Measurements from ENCODE around the gene RNASE11.

DNA sequence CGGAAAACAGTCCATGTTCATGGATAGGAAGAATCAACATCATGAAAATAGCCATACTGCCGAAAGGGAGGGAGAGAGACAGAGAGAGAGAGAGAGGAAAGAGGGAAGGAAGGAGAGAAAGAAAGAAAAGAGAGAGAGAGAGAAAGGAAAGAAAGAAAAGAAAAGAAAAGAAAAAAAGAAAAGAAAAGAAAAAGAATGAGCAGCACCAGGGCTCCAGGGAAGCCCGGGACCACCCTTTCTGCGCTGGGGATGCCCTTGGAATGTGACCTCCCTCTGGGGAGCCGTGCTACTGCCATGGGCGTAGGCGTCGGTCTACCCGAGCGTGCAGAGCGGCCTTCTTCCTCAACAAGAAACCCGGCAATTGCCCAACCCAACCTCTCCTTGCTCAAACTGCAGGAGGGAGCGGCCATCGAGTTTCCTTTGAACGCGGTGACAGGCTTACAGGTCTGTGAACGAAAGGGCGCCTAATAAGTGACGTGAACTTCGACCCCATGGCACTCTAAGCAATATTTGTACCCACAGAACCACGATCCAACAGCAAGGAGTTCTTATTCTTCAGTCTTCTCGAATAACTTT is 36.8 kb upstream of the RNASE11 start:
- TF ChIP-seq, protein P1, sequence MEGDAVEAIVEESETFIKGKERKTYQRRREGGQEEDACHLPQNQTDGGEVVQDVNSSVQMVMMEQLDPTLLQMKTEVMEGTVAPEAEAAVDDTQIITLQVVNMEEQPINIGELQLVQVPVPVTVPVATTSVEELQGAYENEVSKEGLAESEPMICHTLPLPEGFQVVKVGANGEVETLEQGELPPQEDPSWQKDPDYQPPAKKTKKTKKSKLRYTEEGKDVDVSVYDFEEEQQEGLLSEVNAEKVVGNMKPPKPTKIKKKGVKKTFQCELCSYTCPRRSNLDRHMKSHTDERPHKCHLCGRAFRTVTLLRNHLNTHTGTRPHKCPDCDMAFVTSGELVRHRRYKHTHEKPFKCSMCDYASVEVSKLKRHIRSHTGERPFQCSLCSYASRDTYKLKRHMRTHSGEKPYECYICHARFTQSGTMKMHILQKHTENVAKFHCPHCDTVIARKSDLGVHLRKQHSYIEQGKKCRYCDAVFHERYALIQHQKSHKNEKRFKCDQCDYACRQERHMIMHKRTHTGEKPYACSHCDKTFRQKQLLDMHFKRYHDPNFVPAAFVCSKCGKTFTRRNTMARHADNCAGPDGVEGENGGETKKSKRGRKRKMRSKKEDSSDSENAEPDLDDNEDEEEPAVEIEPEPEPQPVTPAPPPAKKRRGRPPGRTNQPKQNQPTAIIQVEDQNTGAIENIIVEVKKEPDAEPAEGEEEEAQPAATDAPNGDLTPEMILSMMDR (IDR thresholded peaks at IDR 0.05), result no peak
- TF ChIP-seq EZH2phosphoT487 (IDR thresholded peaks at IDR 0.05), result no peak

Data from neural progenitor cell (in vitro differentiated cells).